GM12878 (cell line): ENCODE data around the gene RARRES2. TPM values are rescaled to one million over a fixed set of nuclear protein-coding genes. Genes with fewer than 3 reads are reported as not detected.
A peak's percentile ranks its signal among the peaks of the same experiment; 100 is the strongest.

ENCODE experiments used
- CBX3 ChIP-seq: fragments of 200-600 bp; sonication (generic); IDR thresholded peaks from 2 replicates; pipeline ENCODE4 v1.6.1; 2016; ENCODE audit warnings: low read depth, borderline replicate concordance
- CHD1 ChIP-seq: IDR thresholded peaks from 2 replicates; pipeline ENCODE4 v1.6.1; 2012; ENCODE audit warnings: low read depth, low read length, improper control_type of control experiment
- EED ChIP-seq: sonication (generic); IDR thresholded peaks from 2 replicates; pipeline ENCODE4 v1.6.1; 2016; ENCODE audit warnings: antibody characterized with exemption, low read depth
- EZH2 ChIP-seq: IDR thresholded peaks from 2 replicates; pipeline ENCODE4 v1.6.1; 2012; ENCODE audit warnings: low read depth, mild to moderate bottlenecking, control low read depth, inconsistent platforms, low read length, borderline replicate concordance; ENCODE audit not compliant: control insufficient read depth
- GATAD2B ChIP-seq: fragments of 450-650 bp; conservative IDR thresholded peaks from 2 replicates; pipeline ENCODE4 v1.6.1; 2017; ENCODE audit warnings: low read depth, mild to moderate bottlenecking, moderate library complexity
- HCFC1 ChIP-seq: fragments of 150-350 bp; IDR thresholded peaks from 2 replicates; pipeline ENCODE4 v1.6.1; 2014; ENCODE audit warnings: low read length
- IKZF1 ChIP-seq: fragments of 450-650 bp; conservative IDR thresholded peaks from 2 replicates; pipeline ENCODE4 v1.6.1; 2017; ENCODE audit warnings: antibody characterized with exemption, mild to moderate bottlenecking
- MEF2A ChIP-seq: IDR thresholded peaks from 2 replicates; pipeline ENCODE4 v1.6.1; 2011; ENCODE audit warnings: low read depth, mild to moderate bottlenecking, low read length, moderate library complexity; ENCODE audit not compliant: insufficient read depth
- MTA2 ChIP-seq: fragments of 450-650 bp; IDR thresholded peaks from 2 replicates; pipeline ENCODE4 v1.6.1; 2016; ENCODE audit warnings: low read depth, mild to moderate bottlenecking, moderate library complexity
- MYC ChIP-seq: IDR thresholded peaks from 2 replicates; pipeline ENCODE4 v1.6.1; 2011; ENCODE audit warnings: mild to moderate bottlenecking, low read length, moderate library complexity, inconsistent platforms; ENCODE audit not compliant: insufficient read depth, insufficient replicate concordance, insufficient read length, severe bottlenecking
- SPI1 ChIP-seq: IDR thresholded peaks from 2 replicates; pipeline ENCODE4 v1.6.1; 2011; ENCODE audit warnings: low read depth, mild to moderate bottlenecking, low read length, moderate library complexity, borderline replicate concordance; ENCODE audit not compliant: insufficient read depth
- TARDBP ChIP-seq: IDR thresholded peaks from 2 replicates; pipeline ENCODE4 v1.6.1; 2016; ENCODE audit warnings: borderline replicate concordance
- ZNF207 ChIP-seq: fragments of 450-650 bp; IDR thresholded peaks from 2 replicates; pipeline ENCODE4 v1.6.1; 2014; ENCODE audit warnings: antibody characterized with exemption, mild to moderate bottlenecking, borderline replicate concordance
- polyA plus RNA-seq, 11 experiments: library from polyadenylated mRNA; depleted of rRNA in 4 of 11; unstranded in 6 of 11; stranded (reverse) in 5 of 11; fragments of >200 nt; fragmentation: Nextera tagmentation in 4 of 11; fragmentation: Illumina TruSeq in 1 of 11; extraction: Ambion mirVana in 4 of 11; extraction: Trizol in 1 of 11; gene quantifications; 1 replicate in 1 of 11; 2 replicates in 10 of 11; pipeline versions ENCODE4 v1.2.1 to v1.2.3, GENCODE V29; 2011 to 2016; ENCODE audit warnings: inconsistent platforms in 2 of 11, missing spikeins in 2 of 11, low read depth in 1 of 11
- total RNA-seq, 4 experiments: library from RNA; depleted of rRNA in 3 of 4; stranded (reverse); fragments of >200 nt in 3 of 4; fragmentation: Illumina TruSeq in 1 of 4; extraction: Trizol in 1 of 4; gene quantifications; 2 replicates each; pipeline versions ENCODE4 v1.2.1 to v1.2.3, GENCODE V29; 2013 to 2021
- TF ChIP-seq, protein P1 (sequence below): IDR thresholded peaks from 2 replicates; pipeline ENCODE4 v1.6.1; 2012; ENCODE audit warnings: improper control_type of control experiment, low read depth, low read length; ENCODE audit not compliant: insufficient replicate concordance

RARRES2 gene
- total and polyA plus RNA-seq, 10 of the 15 experiments (the other 5 are each of a cell fraction or from before 2014, with no cell fraction given), result 0.13 to 2.2 (median 0.40) TPM; not detected in 3

DNA sequence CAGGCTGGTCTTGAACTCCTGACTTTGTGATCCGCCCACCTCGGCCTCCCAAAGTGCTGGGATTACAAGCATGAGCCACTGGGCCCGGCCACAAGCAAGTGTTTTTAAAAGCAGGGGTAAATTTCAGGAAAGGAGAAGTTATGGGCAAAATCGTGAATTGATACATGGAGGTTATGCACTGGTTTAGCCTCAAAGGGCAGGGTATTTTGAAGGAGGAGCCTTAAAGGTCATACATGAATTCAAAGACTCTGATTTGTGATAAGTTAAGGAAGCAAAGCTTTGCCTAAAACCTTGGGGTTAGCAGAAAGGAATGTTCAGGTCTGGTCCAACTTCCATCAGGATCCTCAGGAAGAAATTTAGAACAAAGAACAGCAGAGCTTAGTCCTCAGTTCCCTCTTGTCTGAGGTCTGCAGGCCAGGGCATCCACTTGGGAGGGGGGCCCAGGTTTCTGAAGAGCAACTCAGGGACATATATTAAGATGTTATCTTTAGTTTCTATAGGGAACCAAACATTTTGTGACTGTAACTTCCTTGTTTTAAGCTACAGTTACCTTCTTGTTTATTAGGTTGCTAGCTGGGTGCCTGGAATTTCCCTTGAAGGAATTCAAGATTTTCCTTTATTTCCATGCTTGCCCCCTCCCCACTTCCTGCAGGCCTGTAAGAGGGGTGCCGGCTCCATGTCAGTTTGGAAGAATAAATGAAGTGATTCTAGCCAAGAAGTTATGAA lies 24.4 kb upstream of the RARRES2 start (continued):
- TF ChIP-seq MYC (no peak), GATAD2B (no peak), SPI1 (0 out of 2 replicates have a peak, but pooled peaks have one; percentile 10), EZH2 (no peak), ZNF207 (no peak), EED (0 out of 2 replicates have a peak, but pooled peaks have one; percentile 27), TARDBP (no peak), CHD1 (no peak), MEF2A (no peak), CBX3 (no peak), IKZF1 (peak; percentile 81), HCFC1 (no peak), MTA2 (peak; percentile 31; the same call in 1 of the 2 replicates)
- TF ChIP-seq, protein P1, sequence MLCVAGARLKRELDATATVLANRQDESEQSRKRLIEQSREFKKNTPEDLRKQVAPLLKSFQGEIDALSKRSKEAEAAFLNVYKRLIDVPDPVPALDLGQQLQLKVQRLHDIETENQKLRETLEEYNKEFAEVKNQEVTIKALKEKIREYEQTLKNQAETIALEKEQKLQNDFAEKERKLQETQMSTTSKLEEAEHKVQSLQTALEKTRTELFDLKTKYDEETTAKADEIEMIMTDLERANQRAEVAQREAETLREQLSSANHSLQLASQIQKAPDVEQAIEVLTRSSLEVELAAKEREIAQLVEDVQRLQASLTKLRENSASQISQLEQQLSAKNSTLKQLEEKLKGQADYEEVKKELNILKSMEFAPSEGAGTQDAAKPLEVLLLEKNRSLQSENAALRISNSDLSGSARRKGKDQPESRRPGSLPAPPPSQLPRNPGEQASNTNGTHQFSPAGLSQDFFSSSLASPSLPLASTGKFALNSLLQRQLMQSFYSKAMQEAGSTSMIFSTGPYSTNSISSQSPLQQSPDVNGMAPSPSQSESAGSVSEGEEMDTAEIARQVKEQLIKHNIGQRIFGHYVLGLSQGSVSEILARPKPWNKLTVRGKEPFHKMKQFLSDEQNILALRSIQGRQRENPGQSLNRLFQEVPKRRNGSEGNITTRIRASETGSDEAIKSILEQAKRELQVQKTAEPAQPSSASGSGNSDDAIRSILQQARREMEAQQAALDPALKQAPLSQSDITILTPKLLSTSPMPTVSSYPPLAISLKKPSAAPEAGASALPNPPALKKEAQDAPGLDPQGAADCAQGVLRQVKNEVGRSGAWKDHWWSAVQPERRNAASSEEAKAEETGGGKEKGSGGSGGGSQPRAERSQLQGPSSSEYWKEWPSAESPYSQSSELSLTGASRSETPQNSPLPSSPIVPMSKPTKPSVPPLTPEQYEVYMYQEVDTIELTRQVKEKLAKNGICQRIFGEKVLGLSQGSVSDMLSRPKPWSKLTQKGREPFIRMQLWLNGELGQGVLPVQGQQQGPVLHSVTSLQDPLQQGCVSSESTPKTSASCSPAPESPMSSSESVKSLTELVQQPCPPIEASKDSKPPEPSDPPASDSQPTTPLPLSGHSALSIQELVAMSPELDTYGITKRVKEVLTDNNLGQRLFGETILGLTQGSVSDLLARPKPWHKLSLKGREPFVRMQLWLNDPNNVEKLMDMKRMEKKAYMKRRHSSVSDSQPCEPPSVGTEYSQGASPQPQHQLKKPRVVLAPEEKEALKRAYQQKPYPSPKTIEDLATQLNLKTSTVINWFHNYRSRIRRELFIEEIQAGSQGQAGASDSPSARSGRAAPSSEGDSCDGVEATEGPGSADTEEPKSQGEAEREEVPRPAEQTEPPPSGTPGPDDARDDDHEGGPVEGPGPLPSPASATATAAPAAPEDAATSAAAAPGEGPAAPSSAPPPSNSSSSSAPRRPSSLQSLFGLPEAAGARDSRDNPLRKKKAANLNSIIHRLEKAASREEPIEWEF, result no peak
